HTR-8/SVneo (cell line): ENCODE measurements around the gene SH3PXD2A.
A peak's percentile ranks its signal among the peaks of the same experiment; 100 is the strongest.
"Not testable (repeated sequence)": the region's sequence is repeated elsewhere in the genome, so short reads cannot be mapped to it uniquely, and the experiment has no call there.

Source experiments
- DNase-seq: peaks from one replicate; pipeline ENCODE4 v3.0.0; 2011; ENCODE audit warnings: low spot score, mixed read lengths; ENCODE audit not compliant: insufficient read length
- FAIRE-seq: peaks from 2 replicates; lab custom pipeline; 2011; peaks lifted over from hg19 to GRCh38; lab: Jason Lieb, UNC

The SH3PXD2A gene

GRCh38 chr10:103732339-103733044, 122.9 kb downstream of the SH3PXD2A start:
- FAIRE-seq (peak; percentile 60), DNase-seq (no peak)

GRCh38 chr10:103731609-103732270, 123.6 kb downstream of the SH3PXD2A start:
- FAIRE-seq = no peak

DNA sequence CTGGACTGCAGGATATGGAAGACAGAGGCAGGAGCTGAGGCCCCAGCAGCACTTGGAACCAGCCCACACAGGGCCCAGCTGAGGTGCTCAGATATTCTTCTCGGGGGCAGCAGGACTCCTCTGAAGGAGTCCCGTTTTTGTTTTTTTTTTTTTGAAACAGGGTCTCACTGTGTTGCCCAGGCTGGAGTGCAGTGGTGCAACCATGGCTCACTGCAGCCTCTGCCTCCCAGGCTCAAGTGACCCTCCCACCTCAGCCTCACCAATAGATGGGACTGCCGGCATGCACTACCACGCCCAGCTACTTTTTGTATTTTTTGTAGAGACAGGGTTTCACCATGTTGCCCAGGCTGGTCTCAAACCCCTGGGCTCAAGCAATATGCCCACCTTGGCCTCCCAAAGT, 124.3 kb downstream of the SH3PXD2A start:
- not testable (repeated sequence) for FAIRE-seq

More at GRCh38 chr10:103731609-103732270, 123.6 kb downstream of the SH3PXD2A start:
- no peak for DNase-seq

DNA sequence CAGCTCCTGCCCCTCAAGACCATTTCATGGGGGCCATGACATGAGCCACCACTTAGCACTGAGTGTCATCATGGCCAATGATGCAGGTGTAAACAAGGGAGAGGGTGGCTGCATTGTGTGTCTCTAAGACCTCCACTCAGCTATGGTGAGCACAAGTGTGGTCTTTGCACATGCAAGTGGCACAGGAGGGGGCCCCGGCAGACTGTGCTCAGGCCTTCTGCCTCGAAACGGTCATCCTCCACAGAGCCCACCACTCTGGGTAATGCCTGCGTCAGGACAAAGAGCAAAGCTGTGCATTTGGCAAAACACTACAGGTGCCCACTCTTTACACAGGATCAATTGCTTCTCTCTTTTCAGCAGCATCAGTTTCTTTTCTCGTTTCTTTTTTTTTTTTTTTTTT, 125.5 kb downstream of the SH3PXD2A start:
- FAIRE-seq (no peak), DNase-seq (no peak)

More for the DNA sequence above, 124.3 kb downstream of the SH3PXD2A start:
- not testable (repeated sequence) for DNase-seq

GRCh38 chr10:103727991-103728689, 127.2 kb downstream of the SH3PXD2A start:
- FAIRE-seq (no peak), DNase-seq (no peak)

GRCh38 chr10:103727546-103727963, 127.8 kb downstream of the SH3PXD2A start:
- no peak for FAIRE-seq
- DNase-seq = no peak

GRCh38 chr10:103726637-103727036, 128.7 kb downstream of the SH3PXD2A start:
- DNase-seq (no peak), FAIRE-seq (no peak)

GRCh38 chr10:103725242-103725641, 130.1 kb downstream of the SH3PXD2A start:
- FAIRE-seq (no peak), DNase-seq (no peak)

DNA sequence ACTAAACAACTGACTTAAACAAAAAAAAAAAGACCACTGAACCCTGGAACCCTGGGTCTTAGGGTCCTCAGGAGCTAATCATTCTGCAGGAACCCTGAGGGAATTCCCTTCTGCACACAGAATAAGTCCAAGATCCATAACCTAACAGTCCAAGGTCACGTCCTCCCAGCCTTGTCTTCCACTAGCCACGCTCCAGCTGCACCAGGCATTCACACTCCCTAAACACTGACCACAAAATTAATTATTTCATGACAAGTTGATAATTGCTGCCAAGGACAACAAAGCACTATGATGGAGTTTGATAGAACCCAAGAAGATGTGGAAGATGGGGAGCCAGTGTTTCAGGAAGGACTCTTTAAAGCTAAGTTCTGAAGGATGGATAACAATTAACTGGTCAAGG, 130.6 kb downstream of the SH3PXD2A start:
- no peak for FAIRE-seq
- no peak for DNase-seq

DNA sequence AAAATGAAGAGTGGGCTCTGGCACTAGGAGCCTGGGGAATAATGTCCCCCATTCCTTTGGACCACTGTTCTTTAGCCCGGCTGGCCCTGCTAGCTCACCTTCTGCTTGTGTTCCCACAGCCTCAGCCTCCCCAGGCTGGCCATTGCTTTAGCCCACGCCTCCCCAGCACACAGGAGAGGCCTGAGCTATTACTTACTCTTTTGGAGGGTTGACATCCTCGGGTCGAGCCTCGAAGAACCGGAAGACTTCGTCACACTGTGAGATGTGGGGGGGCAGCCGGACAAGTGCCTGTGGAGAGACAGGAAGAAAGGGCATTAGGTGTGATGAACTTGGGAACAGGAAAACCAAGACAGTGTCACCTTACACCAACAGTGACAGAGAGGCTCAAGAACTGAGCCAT, 131.3 kb downstream of the SH3PXD2A start:
- DNase-seq = no peak
- no peak for FAIRE-seq

GRCh38 chr10:103723557-103723956, 131.8 kb downstream of the SH3PXD2A start:
- no peak for DNase-seq

GRCh38 chr10:103722632-103723031, 132.7 kb downstream of the SH3PXD2A start:
- FAIRE-seq = no peak
- DNase-seq = no peak

More at GRCh38 chr10:103723557-103723956, 131.8 kb downstream of the SH3PXD2A start:
- no peak for FAIRE-seq

- no peak for DNase-seq
- FAIRE-seq = no peak
These were observed 134.4 kb downstream of the SH3PXD2A start for GRCh38 chr10:103720964-103721335.

- DNase-seq (no peak), FAIRE-seq (no peak)
These were observed 134.9 kb downstream of the SH3PXD2A start for GRCh38 chr10:103720328-103720963.

DNA sequence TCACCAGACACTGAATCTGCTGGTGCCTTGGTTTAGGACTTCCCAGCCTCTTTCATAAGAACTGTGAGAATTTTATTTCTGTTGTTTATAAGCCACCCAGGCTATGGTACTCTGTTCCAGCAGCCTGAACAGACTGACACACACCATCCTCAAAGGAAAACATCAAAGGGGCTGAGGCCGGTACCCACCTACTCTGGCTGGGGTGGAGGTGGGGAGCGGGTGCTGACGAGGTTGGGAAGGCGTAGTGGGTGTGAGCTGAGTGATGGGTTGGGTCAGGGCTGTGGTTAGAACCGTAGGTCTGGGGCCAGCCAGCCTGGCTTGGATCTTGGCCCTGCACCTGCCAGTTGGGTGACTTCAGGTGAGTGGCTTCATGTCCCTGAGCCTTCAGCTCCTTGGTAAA, 136.3 kb downstream of the SH3PXD2A start:
- DNase-seq = no peak
- no peak for FAIRE-seq

DNA sequence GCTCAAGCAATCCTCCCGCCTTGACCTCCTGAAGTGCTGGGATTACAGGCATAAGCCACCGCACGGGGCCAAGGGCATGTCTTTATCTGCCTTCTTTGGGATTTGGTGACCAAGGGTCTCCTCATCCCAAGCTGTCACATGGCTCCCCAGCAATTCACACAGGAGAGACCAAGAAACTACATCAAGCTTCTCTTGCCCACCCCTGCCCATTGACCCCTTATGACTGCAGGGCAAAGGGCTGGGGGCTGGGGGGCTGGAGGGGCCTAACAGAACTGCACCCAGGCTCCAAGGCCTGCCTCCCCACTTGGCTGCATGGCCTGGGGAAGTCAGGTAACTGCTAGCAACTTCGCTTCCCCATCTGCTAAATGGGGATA, 137.1 kb downstream of the SH3PXD2A start:
- no peak for FAIRE-seq

GRCh38 chr10:103717341-103718246, 137.8 kb downstream of the SH3PXD2A start:
- FAIRE-seq = no peak

More for the DNA sequence above, 137.1 kb downstream of the SH3PXD2A start:
- DNase-seq = no peak

GRCh38 chr10:103716206-103717160, 138.9 kb downstream of the SH3PXD2A start:
- no peak for FAIRE-seq

More at GRCh38 chr10:103717341-103718246, 137.8 kb downstream of the SH3PXD2A start:
- no peak for DNase-seq

More at GRCh38 chr10:103716206-103717160, 138.9 kb downstream of the SH3PXD2A start:
- DNase-seq = no peak
